Stimulated activated CD4-positive, alpha-beta T cell treated with anti-CD3 and anti-CD28 coated beads, Interleukin-4, amount 100 ng/mL, for 24 hours (primary cell): ENCODE measurements around the gene USP19.

ENCODE experiments used
- DNase-seq: peaks from one replicate; pipeline ENCODE4 v3.0.0-alpha.2; 2020

The USP19 gene

DNA sequence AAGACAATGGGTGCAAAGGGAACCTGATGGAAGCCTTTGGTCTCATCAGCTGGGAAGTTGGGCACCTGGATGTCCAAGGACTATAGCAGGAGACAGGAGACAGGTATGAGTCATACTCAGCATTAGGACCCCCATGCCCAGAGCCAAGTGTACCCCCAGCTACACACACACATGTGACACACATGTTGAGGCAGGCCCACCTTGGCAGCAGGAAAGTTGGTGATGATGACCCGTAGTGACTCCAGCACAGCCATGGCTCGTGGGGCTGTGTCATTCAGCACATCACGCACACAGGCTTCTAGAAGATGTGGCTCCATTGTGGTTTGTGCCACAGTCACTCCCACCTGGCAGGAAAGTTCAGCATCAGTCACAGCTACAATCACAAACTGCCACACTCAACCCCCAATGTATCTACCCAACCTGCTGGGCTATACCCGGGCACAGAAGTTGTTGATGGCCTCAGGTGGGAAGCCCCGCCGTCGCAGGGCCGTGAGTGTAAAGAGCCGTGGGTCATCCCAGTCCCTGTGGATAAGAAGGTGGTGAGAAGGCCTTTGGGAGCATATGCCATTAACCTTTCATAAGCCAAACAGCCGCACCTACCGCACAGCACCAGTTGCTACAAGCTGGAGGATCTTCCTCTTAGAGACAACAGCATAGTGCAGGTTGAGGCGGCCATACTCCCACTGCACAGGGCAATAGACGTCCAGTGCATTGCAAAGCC, 21.6 kb downstream of the USP19 start:
- DNase-seq, result no peak

DNA sequence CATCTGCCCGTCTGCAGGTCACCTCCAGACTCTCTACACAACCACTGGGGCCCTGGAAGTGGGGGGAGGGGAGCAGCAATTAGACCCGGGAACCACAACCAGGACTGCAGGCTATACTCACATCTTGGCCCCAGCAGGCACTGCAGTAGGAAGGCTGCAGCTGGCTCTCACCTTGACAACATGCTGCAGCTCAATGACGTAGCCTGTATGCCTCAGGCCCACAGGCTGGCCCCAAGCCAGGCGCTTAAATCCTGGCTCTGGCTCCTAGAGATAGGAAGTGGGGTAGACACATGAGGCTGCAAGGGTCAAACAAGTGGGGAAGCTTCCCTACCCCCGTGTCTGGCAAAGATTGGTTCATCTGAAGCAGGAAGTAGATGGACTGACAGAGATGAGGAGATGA, 22.2 kb downstream of the USP19 start:
- DNase-seq, result no peak

GRCh38 chr3:49093853-49094767, 26.5 kb downstream of the USP19 start, which contains the start of gene QRICH1:
Gene QRICH1 (minus strand): TSS chr3:49094071. CDS start chr3:49077017, 17,054 bp downstream.
- peak; percentile 97 for DNase-seq

- peak; percentile 82 for DNase-seq
Observed at GRCh38 chr3:49092938-49093852, 27.4 kb downstream of the USP19 start.

DNA sequence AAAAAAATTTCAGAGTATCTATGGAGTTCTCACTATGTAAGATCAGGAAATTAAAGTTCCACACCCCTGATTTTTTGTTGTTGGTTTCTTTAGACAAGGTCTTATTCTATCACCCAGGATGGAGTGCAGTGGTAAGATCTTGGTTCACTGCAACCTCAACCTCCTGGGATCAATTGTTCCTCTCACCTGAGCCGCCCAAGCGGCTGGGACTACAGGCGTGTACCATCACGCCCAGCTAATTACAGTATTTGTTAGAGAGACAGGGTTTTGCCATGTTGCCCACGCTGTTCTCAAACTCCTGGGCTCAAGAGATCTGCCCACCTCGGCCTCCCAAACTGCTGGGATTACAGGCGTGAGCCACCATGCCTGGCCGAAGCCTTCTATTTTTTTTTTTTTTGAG, 39.2 kb downstream of the USP19 start:
- DNase-seq, result no peak

DNA sequence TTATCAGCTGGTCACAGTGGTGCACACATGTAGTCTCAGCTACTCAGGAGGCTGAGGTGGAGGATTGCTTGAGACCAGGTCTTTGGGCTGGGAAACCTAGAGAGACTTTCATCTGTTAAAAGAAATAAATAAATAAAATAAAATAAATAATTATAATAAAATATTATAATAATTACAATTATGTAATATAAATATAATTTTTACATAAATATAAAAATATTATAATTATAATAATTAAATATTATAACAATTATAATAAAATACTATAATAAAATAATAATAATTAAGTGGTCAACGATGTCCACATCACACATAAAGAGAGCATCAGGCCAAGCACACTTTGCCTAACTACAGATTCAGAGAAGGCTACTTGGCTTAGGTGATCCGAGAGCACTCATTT, 41.4 kb downstream of the USP19 start:
- DNase-seq, result no peak

DNA sequence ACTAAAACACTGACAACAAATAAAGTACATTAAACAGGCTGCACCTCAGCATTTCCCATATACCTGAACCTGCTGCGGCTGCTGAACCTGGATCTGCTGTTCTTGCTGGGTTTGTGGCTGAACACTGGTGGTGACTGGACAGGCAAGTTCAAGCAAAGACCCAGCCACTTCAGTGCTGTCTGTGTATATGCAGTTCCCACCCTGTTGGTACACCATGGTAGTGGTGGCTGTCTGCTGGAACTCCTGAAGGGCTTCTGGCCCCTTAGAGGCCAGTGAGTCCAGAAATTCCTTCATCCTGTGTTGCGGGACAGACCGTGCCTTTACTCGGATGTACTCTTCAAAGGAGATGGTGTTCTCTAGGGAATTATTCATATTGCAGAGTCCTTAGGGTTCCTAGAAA, 44.0 kb downstream of the USP19 start:
- no peak for DNase-seq

DNA sequence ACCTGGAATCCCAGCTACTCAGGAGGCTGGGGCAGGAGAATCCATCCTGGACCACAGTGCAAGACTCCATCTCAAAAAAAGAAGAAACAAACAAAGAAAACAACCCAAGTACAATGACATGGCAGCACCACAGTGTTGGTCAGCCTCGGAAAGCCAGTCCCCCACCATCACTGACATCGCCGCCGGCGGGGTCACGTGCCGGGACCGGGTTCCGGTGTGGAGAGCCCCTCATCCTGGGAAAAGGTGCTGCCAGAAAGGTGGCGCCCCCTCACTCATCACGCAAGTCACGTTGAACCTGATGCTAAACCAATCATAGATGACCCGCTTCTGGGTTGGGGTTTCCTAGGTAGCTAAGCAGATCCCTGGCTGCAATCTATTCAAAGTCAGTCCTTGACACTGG, 44.5 kb downstream of the USP19 start:
- no peak for DNase-seq
